ENCODE measurements around the gene PMPCA. TPM values are rescaled to one million over a fixed set of nuclear protein-coding genes. Genes with fewer than 3 reads are reported as not detected.

The PMPCA gene
- total and polyA plus RNA-seq, 3 donors from 2014 or later: 66.7 to 78.4 (median 69.8) TPM

DNA sequence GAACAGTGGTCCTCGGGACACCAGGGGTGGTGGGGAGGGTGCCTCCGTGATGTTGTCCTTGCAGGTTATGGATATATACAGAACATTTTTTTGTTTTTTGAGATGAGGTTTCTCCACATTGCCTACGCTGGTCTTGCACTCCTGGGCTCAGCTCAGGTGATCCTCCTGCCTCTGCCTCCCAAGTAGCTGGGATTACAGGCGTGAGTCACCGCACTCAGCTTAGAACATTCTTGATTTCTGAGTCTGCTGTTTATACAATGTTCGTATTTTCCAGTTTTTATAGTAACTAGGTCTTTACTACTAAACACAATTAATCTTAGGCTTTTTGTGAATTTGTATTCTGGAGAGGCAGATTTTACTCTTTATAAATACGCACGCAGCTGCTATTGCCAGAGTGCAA lies 6.0 kb downstream of the PMPCA start:
- intact Hi-C loops (cut with DNase I; ENCODE audit: low total_unique reads): no loop called here
- Histone ChIP-seq H3K36me3 (ENCODE audit: low read depth, missing control alignments) (no peaks in the 10 kb centered on the region), H3K27ac (no peak overlapping the region), H3K4me1 (peaks cover 2% of the 10 kb centered on the region), H3K27me3 (no peaks in the 10 kb centered on the region), H3K9me3 (no peaks in the 10 kb centered on the region), H3K4me3 (no peak overlapping the region)
- no peak for DNase-seq
- no peak for TF ChIP-seq POLR2A (IDR thresholded peaks at IDR 0.05)
- TF ChIP-seq, protein P1, sequence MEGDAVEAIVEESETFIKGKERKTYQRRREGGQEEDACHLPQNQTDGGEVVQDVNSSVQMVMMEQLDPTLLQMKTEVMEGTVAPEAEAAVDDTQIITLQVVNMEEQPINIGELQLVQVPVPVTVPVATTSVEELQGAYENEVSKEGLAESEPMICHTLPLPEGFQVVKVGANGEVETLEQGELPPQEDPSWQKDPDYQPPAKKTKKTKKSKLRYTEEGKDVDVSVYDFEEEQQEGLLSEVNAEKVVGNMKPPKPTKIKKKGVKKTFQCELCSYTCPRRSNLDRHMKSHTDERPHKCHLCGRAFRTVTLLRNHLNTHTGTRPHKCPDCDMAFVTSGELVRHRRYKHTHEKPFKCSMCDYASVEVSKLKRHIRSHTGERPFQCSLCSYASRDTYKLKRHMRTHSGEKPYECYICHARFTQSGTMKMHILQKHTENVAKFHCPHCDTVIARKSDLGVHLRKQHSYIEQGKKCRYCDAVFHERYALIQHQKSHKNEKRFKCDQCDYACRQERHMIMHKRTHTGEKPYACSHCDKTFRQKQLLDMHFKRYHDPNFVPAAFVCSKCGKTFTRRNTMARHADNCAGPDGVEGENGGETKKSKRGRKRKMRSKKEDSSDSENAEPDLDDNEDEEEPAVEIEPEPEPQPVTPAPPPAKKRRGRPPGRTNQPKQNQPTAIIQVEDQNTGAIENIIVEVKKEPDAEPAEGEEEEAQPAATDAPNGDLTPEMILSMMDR (IDR thresholded peaks at IDR 0.05): no peak
- WGBS, 2 donors: 96 to 99% methylated on average over 8 of the region's 8 CpGs

DNA sequence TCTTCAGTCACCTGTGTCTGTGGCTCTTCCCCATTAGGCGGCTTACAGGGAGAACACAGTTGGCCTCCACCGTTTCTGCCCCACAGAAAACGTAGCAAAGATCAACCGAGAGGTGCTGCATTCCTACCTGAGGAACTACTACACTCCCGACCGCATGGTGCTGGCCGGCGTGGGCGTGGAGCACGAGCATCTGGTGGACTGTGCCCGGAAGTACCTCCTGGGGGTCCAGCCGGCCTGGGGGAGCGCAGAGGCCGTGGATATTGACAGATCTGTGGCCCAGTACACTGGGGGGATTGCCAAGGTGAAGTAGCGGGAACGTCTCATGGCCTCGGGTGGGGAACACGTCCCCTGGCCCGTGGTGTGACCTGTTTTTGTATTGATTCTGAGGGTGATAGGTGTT lies 6.5 kb downstream of the PMPCA start:
- Histone ChIP-seq H3K9me3 (no peaks in the 10 kb centered on the region), H3K4me3 (no peak overlapping the region), H3K27ac (no peak overlapping the region), H3K4me1 (no peaks in the 10 kb centered on the region), H3K36me3 (ENCODE audit: low read depth, missing control alignments) (no peaks in the 10 kb centered on the region), H3K27me3 (no peaks in the 10 kb centered on the region)
- TF ChIP-seq POLR2A (IDR thresholded peaks at IDR 0.05): no peak
- TF ChIP-seq, protein P1 (IDR thresholded peaks at IDR 0.05): no peak
- intact Hi-C loops (cut with DNase I; ENCODE audit: low total_unique reads): no loop called here
- WGBS, 2 donors: 87 to 94% methylated on average over 15 to 19 of the region's 19 CpGs
- no peak for DNase-seq

DNA sequence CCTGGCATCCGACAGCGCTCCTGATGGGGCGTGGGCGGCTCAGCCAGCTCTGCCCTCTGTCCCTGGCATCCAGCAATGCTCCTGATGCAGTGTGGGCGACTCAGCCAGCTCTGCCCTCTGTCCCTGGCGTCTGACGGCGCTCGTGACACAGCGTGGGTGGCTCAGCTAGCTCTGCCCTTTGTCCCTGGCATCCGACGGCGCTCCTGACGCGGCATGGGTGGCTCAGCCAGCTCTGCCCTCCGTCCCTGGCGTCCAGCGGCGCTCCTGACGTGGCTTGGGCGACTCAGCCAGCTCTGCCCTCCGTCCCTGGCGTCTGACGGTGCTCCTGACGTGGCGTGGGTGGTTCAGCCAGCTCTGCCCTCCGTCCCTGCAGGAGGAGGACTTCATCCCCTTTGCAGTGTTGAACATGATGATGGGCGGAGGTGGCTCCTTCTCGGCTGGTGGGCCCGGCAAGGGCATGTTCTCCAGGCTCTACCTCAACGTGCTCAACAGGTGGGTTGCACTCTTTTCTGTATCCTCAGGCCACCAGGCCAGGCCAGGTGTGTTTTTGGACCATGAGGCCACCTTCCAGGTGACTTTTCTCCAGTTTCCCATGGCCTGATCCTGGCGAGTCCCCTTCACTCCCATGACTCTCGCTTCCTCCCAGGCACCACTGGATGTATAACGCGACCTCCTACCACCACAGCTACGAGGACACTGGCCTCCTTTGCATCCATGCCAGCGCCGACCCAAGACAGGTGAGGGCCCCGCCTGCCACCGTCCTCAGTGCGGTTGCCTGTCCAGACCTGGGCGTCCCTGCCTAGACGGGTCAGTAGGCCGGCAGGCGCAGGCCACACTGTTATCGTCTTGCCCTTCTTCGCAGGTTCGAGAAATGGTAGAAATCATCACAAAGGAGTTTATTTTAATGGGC lies 8.0 kb downstream of the PMPCA start:
- Histone ChIP-seq H3K27me3 (no peaks in the 10 kb centered on the region), H3K4me3 (no peak overlapping the region), H3K4me1 (no peaks in the 10 kb centered on the region), H3K36me3 (ENCODE audit: low read depth, missing control alignments) (no peaks in the 10 kb centered on the region), H3K9me3 (no peaks in the 10 kb centered on the region), H3K27ac (no peak overlapping the region)
- WGBS, 2 donors: 90% methylated on average over 36 to 48 of the region's 48 CpGs
- no peak for DNase-seq
- intact Hi-C loops (cut with DNase I; ENCODE audit: low total_unique reads): no loop called here
- no peak for TF ChIP-seq POLR2A (IDR thresholded peaks at IDR 0.05)
- TF ChIP-seq, protein P1 (IDR thresholded peaks at IDR 0.05): no peak

- no peaks in the 10 kb centered on the region for H3K36me3 ChIP-seq (ENCODE audit: low read depth, missing control alignments)
Observed at GRCh38 chr9:136419092-136419420, 8.6 kb downstream of the PMPCA start.

More at GRCh38 chr9:136419092-136419420, 8.6 kb downstream of the PMPCA start:
- Histone ChIP-seq H3K27me3 (no peaks in the 10 kb centered on the region), H3K4me1 (no peaks in the 10 kb centered on the region), H3K9me3 (no peaks in the 10 kb centered on the region), H3K27ac (no peak overlapping the region), H3K4me3 (no peak overlapping the region)
- intact Hi-C loops (cut with DNase I; ENCODE audit: low total_unique reads): no loop called here
- TF ChIP-seq, protein P1 (IDR thresholded peaks at IDR 0.05): no peak
- no peak for TF ChIP-seq POLR2A (IDR thresholded peaks at IDR 0.05)
- no peak for DNase-seq
- WGBS, 2 donors: 91 to 92% methylated on average over 11 to 12 of the region's 12 CpGs

Measured in testis (tissue), 3 donors.